SK-N-SH treated with all-trans-retinoic acid at 6 μM for 48 hours (cell line): ENCODE measurements around the gene TCEAL8.

ENCODE experiments used
- ESRRG ChIP-seq: fragments of 250-450 bp; sonication (Bioruptor Pico); IDR thresholded peaks from 2 replicates; pipeline ENCODE4 v1.6.1; 2021; ENCODE audit warnings: mild to moderate bottlenecking
- OSR1 ChIP-seq: fragments of 250-450 bp; sonication (Bioruptor Pico); IDR thresholded peaks from 2 replicates; pipeline ENCODE4 v1.8.0; 2022; ENCODE audit warnings: moderate library complexity, mild to moderate bottlenecking, inconsistent platforms
- ZFP30 ChIP-seq: fragments of 450-650 bp; formaldehyde crosslinking; IDR thresholded peaks from 2 replicates; pipeline ENCODE4 v1.5.0; 2022; ENCODE audit warnings: mild to moderate bottlenecking, moderate library complexity
- ZNF565 ChIP-seq: fragments of 450-650 bp; formaldehyde crosslinking; conservative IDR thresholded peaks from 2 replicates; pipeline ENCODE4 v1.5.0; 2020; ENCODE audit warnings: low read depth, mild to moderate bottlenecking, moderate library complexity
- ZNF8 ChIP-seq: fragments of 450-650 bp; formaldehyde crosslinking; IDR thresholded peaks from 2 replicates; pipeline ENCODE4 v1.5.0; 2020; ENCODE audit warnings: mild to moderate bottlenecking, moderate library complexity

DNA sequence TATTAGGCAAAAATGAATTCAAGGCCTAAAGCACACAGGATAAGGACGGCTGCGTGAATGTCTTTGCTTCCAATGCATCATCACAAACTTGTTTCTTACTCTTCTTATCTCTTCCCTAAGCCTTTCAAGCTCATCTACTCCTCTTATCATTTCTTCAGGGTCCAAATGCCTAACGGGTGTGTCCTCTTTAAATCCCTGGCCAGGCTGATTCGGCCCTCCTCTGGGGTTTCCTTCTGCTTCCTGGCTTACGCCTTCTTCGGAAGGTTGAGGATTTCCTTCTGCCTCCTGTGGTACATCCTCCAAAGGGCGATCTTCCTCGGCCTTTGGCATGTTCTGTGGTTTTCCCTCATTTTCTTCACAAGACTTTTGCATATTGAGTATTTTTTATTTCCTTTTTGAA lies 1.3 kb downstream of the TCEAL8 start:
- TF ChIP-seq OSR1 (CRISPR knock-in tag) (no peak), ZNF565 (CRISPR knock-in tag) (no peak), ZFP30 (CRISPR knock-in tag) (no peak), ESRRG (CRISPR knock-in tag) (no peak), ZNF8 (no peak)
